ENCODE measurements around the gene MGAT3. TPM values are rescaled to one million over a fixed set of nuclear protein-coding genes. Genes with fewer than 3 reads are reported as not detected.

Gene MGAT3
- total RNA-seq, 1 donor from 2014 or later, result 6.3 TPM

- ATAC-seq, result no peak
- no peak for DNase-seq
- intact Hi-C loops (cut with micrococcal nuclease), result no loop called here
These were observed 10.6 kb downstream of the MGAT3 start for GRCh38 chr22:39467390-39467895.

- ATAC-seq (no peak), DNase-seq (no peak)
- intact Hi-C loops (cut with micrococcal nuclease), result no loop called here
These were observed 11.9 kb downstream of the MGAT3 start for GRCh38 chr22:39468487-39469325.

GRCh38 chr22:39469326-39469680 lies 12.5 kb downstream of the MGAT3 start:
- no peak for ATAC-seq
- no peak for DNase-seq
- intact Hi-C loops (cut with micrococcal nuclease), result no loop called here

DNA sequence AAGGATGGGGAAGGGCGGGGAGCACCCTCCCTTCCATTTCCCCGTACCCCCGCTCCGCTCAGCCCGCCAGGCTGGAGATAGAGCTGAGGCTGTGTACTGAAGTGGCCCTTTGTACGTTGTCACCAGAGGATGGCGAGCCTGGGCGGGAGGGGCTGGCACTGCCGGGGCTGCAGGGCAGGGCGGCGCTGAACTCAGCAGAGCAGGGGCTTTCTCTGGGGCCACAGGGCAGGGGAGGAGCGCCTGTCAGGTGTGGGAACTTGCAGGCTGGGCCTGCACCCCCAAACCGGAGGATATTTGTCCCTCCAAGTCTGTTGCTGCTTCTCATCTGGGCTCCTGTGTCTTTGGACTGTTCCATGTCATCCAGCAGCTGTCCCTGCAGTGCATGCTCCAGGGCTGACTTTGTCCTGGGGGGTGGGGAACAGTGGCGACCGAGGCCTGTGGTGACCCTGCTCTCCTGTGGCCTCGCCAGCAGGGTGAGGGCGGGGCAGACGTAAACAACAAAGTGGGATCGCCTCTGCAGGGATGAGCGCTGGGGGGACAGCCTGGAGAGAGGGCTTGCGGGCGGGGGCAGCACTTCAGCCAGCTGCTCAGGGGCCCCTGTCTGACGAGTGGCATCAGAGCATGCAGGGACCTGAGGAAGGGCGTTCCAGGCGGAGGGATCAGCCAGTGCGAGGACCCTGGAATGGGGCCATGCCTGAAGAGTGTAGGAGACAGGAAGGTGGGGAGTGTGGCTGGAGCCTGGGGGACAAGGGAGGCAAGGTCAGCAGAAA lies 13.1 kb downstream of the MGAT3 start:
- DNase-seq (no peak), ATAC-seq (no peak)
- intact Hi-C loops (cut with micrococcal nuclease), result no loop called here

- intact Hi-C loops (cut with micrococcal nuclease), result no loop called here
- ATAC-seq (no peak), DNase-seq (no peak)
These were observed 13.9 kb downstream of the MGAT3 start for GRCh38 chr22:39470451-39471291.

- peak; percentile 52 for DNase-seq
- intact Hi-C loops (cut with micrococcal nuclease), result no loop called here
- ATAC-seq, result peak; percentile 64
These were observed 14.7 kb downstream of the MGAT3 start for GRCh38 chr22:39471381-39472141.

GRCh38 chr22:39472570-39473556 lies 16.1 kb downstream of the MGAT3 start:
- intact Hi-C loops (cut with micrococcal nuclease), result no loop called here
- DNase-seq, result no peak
- no peak for ATAC-seq

DNA sequence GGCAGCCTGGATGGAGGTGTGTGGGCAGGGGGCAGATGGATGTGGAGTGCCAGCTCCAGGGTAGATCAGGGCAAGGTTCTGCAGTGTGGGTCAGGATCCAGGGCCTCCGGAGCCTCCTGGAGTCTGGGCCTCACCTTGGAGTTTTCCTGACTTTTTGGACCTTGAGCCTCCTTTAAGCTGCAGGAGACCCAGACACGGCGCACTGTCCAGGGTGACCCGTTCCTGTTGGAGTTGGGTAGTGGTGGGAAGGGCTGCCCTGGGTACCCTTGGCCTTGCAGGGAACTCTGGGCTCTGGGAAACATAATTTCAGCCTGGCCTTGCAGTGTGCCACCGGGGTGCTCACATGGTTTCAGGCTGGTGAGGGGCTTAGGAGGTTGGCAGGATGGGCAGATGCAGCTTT lies 17.0 kb downstream of the MGAT3 start:
- no peak for DNase-seq
- intact Hi-C loops (cut with micrococcal nuclease), result no loop called here
- ATAC-seq, result no peak

- ATAC-seq (no peak), DNase-seq (no peak)
- intact Hi-C loops (cut with micrococcal nuclease), result no loop called here
These were observed 17.7 kb downstream of the MGAT3 start for GRCh38 chr22:39474351-39475111.

DNA sequence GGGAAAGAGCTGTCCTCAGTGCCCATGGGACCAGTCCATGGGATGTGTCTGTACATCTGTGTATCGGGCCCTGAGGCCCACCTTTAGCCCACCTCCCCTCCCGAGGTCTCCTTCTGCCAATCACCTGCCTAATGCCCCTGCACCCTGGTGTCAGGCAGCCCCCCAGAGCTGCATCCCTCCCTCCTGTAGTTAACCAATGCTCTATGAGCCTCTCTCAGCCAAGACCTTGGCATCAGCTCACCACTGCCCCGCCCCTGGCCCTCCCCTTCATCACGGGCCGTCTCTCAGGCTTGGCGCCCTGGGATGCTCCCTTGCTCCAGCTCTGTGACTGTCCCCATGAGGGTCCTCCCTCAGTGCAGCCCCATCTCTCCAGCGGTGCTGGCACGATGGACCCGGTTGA lies 18.5 kb downstream of the MGAT3 start:
- peak; percentile 7 for ATAC-seq
- DNase-seq, result no peak
- intact Hi-C loops (cut with micrococcal nuclease), result no loop called here

- intact Hi-C loops (cut with micrococcal nuclease), result no loop called here
- peak; percentile 40 for DNase-seq
- ATAC-seq, result peak; percentile 38
These were observed 19.1 kb downstream of the MGAT3 start for GRCh38 chr22:39475902-39476301.

- ATAC-seq (no peak), DNase-seq (no peak)
- intact Hi-C loops (cut with micrococcal nuclease), result no loop called here
These were observed 19.9 kb downstream of the MGAT3 start for GRCh38 chr22:39476664-39477063.

GRCh38 chr22:39477542-39477941 lies 20.7 kb downstream of the MGAT3 start:
- intact Hi-C loops (cut with micrococcal nuclease), result no loop called here
- DNase-seq (no peak), ATAC-seq (no peak)

DNA sequence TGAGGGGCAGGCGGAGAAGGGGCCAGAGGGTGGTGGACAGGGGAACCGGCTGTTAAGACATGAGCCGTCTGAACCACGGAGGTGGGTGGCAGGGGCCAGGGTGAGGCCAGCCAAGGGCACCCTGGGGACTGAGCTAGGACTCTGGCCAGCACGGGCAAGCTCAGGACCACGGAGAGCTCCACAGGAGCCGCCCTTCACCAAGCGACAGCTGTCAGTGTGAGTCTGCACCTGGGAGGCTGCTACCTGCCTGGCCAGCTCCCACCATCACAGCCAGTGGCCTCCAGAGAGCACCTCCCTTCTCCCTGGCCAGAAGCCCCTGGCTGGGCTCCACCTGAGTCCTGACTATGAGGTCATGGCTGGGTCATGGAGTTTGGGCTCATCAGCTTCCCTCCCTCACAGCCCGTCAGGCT lies 21.6 kb downstream of the MGAT3 start:
- intact Hi-C loops (cut with micrococcal nuclease), result no loop called here
- DNase-seq, result peak; percentile 59
- peak; percentile 65 for ATAC-seq

GRCh38 chr22:39479254-39479653 lies 22.4 kb downstream of the MGAT3 start:
- intact Hi-C loops (cut with micrococcal nuclease), result no loop called here
- ATAC-seq (no peak), DNase-seq (no peak)

DNA sequence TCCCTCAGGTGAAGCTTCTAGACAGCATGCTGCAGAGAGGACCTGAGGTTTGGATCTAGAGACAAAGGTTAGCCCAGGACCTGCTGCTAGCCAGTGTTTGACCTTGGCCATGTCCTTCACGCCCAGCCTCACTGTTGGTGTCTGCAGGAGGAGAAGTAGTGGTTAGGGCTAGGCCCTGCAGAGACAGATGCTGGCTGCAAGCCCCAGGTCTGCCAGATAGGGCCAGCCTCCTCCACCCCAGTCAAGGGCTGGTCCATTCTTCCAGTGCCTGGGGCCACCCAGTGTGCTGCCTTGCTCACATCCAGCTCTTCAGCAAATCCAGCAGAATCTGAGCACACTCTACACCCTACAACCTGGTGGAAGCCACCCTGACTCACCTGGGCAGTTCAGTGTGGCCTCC lies 23.7 kb downstream of the MGAT3 start:
- DNase-seq (no peak), ATAC-seq (no peak)
- intact Hi-C loops (cut with micrococcal nuclease), result no loop called here

GRCh38 chr22:39481054-39481453 lies 24.2 kb downstream of the MGAT3 start:
- DNase-seq (no peak), ATAC-seq (no peak)
- intact Hi-C loops (cut with micrococcal nuclease), result no loop called here

All from left ventricle myocardium superior (tissue), 1 donor.